Activated T-cell treated with anti-CD3 and anti-CD28 coated beads, Interleukin-2, amount 50 U/mL, for 72 hours (primary cell): Measurements from ENCODE around the gene A2ML1. TPM values are rescaled to one million over a fixed set of nuclear protein-coding genes. Genes with fewer than 3 reads are reported as not detected.
"Not testable (repeated sequence)": the region's sequence is repeated elsewhere in the genome, so short reads cannot be mapped to it uniquely, and the experiment has no call there.

Source experiments
- ATAC-seq, 2 donors: fragments of 150-1000 bp; cut with Tn5 transposase; replicated peaks in 1 of 2; 2 replicates each; pipeline ENCODE4 v1.10.0; 2021; ENCODE audit warnings: moderate library complexity in 2 of 2, mild to moderate bottlenecking in 1 of 2
- DNase-seq, 2 donors: peaks; one replicate each; pipeline ENCODE4 v3.0.0; 2021 to 2022; ENCODE audit warnings: mixed read lengths in 1 of 2
- H3K27ac Mint-ChIP-seq: one replicate; pipeline ENCODE4 v1.8.0; 2022; ENCODE audit warnings: mild to moderate bottlenecking, moderate library complexity, mixed read lengths
- H3K27me3 Mint-ChIP-seq: one replicate; pipeline ENCODE4 v1.8.0; 2022; ENCODE audit warnings: low read depth, mixed read lengths
- H3K36me3 Mint-ChIP-seq, 2 donors: one replicate each; pipeline ENCODE4 v1.8.0; 2022; ENCODE audit warnings: mixed read lengths in 2 of 2, mild to moderate bottlenecking in 1 of 2; ENCODE audit not compliant: insufficient read depth in 2 of 2
- H3K4me1 Mint-ChIP-seq: one replicate; pipeline ENCODE4 v1.8.0; 2022; ENCODE audit warnings: low read depth, mixed read lengths
- H3K4me3 Mint-ChIP-seq, 2 donors: one replicate each; pipeline ENCODE4 v1.8.0; 2022; ENCODE audit warnings: mild to moderate bottlenecking in 2 of 2, mixed read lengths in 2 of 2, moderate library complexity in 2 of 2
- H3K9me3 Mint-ChIP-seq, 2 donors: one replicate each; pipeline ENCODE4 v1.8.0; 2022; ENCODE audit warnings: mixed read lengths in 2 of 2
- total RNA-seq, 2 donors: library from RNA; stranded (reverse); gene quantifications; one replicate each; pipeline ENCODE4 v1.2.3, GENCODE V29; 2022

Gene A2ML1
- total RNA-seq, 2 donors from 2014 or later = not detected

DNA sequence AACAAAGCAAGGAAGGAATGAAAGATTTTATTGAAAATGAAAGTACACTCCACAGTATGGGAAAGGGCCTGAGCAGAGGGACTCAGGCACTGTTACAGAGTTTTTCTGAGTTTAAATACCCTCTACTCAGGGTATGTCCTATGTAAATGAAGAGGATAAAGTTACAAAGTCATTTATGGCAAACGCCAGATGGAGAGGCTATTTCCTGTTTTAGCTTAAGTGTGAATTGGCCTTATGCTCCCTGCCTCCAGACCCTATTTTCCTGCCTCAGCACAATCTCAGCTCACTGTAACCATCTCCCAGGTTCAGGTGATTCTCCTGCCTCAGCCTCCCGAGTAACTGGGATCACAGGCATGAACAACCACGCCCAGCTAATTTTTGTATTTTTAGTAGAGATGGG is 85.1 kb downstream of the A2ML1 start:
- Mint-ChIP-seq H3K4me3 (no peak overlapping the region), H3K36me3 (no peaks in the 10 kb centered on the region), H3K4me1 (no peaks in the 10 kb centered on the region), H3K27ac (no peak overlapping the region), H3K27me3 (no peaks in the 10 kb centered on the region), H3K9me3 (no peaks in the 10 kb centered on the region)
- DNase-seq (no peak), ATAC-seq (no peak)

DNA sequence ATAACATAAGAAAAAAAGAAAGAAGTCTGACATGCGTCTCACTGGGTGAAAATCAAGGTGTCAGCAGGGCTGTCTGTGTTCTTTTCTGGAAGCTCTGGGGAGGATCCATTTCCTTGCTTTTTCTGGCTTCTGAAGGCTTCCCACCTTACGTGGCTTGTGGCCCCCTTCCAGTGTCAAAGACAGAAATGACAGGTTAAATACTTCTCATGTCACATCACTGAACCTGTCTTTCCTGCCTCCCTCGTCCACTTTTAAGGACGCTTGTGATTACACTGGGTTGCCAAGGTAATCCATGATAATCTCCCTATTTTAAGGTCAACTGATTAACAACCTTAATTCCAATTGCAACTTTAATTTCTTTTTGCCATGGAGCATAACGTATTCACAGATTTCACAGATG is 87.3 kb downstream of the A2ML1 start:
- Mint-ChIP-seq H3K27me3 (no peaks in the 10 kb centered on the region), H3K36me3 (peaks cover 2 to 3% of the 10 kb centered on the region in 2 donors), H3K9me3 (no peaks in the 10 kb centered on the region), H3K27ac (no peak overlapping the region), H3K4me1 (peaks cover 17% of the 10 kb centered on the region), H3K4me3 (no peak overlapping the region)
- ATAC-seq = no peak
- no peak for DNase-seq

GRCh38 chr12:8911606-8912268 is 89.3 kb downstream of the A2ML1 start:
- Mint-ChIP-seq H3K4me3 (no peak overlapping the region), H3K27me3 (no peaks in the 10 kb centered on the region), H3K27ac (no peak overlapping the region), H3K9me3 (no peaks in the 10 kb centered on the region), H3K36me3 (peaks cover 2 to 3% of the 10 kb centered on the region in 2 donors), H3K4me1 (peaks cover 17% of the 10 kb centered on the region)
- DNase-seq (no peak), ATAC-seq (no peak)

DNA sequence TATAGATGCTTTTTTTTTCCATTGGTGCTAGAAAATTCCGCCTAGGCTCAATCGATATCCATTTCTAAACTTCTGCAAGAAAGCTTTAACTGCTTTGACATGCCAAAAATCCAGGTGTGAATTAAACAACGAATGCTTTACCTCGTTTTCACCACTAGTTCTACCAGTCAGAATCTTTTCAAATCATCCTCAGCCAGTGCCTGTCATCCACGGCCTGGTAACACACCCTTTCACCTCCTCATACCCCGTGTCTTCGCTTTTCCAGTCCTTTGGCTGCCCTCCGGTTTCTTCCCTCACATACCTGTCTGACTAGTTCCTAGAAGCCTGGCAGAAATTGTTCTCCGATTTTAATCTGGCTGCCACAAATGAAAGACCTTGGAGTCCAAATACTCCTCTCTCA is 90.5 kb downstream of the A2ML1 start:
- peak in 1 of 2 donors; percentile 8 for DNase-seq
- peak overlapping the region; percentile 0 to 89 for H3K4me3 Mint-ChIP-seq
- no peaks in the 10 kb centered on the region for H3K9me3 Mint-ChIP-seq
- no peak for ATAC-seq
- peak overlapping the region; percentile 1 for H3K27ac Mint-ChIP-seq
- peaks cover 17% of the 10 kb centered on the region for H3K4me1 Mint-ChIP-seq
- H3K36me3 Mint-ChIP-seq = peaks cover 2 to 3% of the 10 kb centered on the region in 2 donors
- H3K27me3 Mint-ChIP-seq = no peaks in the 10 kb centered on the region

DNA sequence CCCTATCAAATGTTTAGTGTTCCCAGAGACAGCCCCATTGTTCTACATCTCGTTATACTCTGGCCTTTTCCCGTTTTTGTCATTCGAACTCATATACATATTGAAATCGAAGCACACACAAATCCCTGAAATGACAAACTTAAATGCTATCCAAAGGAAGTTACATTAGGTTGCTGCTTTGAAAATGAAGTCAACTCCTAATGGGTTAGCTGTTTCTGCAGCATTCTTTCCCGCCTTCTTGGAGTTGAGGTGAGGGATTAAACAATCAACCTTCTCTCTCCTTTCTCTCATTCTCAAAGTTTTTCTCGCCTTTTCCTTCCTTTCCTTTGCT is 91.2 kb downstream of the A2ML1 start:
- ATAC-seq = no peak
- Mint-ChIP-seq H3K4me1 (peaks cover 17% of the 10 kb centered on the region), H3K27me3 (no peaks in the 10 kb centered on the region), H3K9me3 (no peaks in the 10 kb centered on the region), H3K4me3 (peak overlapping the region; percentile 89 to 93), H3K36me3 (peaks cover 2 to 3% of the 10 kb centered on the region in 2 donors), H3K27ac (peak overlapping the region; percentile 80)
- DNase-seq = no peak

- not testable (repeated sequence) for H3K27me3 Mint-ChIP-seq, H3K9me3 Mint-ChIP-seq, H3K36me3 Mint-ChIP-seq
- H3K4me3 Mint-ChIP-seq = peak within 1 kb of the TSS; percentile 89 to 93
- peak within 1 kb of the TSS; percentile 80 for H3K27ac Mint-ChIP-seq
- H3K4me1 Mint-ChIP-seq = peaks cover 17% of the 10 kb centered on the region
- DNase-seq = peak; percentile 67
- ATAC-seq = peak; percentile 79 to 82
Measured at GRCh38 chr12:8914033-8914715, 91.8 kb downstream of the A2ML1 start, which contains the start of gene PHC1. Gene PHC1 (plus strand): TSS chr12:8914509. CDS start chr12:8917678, 3,169 bp downstream.

DNA sequence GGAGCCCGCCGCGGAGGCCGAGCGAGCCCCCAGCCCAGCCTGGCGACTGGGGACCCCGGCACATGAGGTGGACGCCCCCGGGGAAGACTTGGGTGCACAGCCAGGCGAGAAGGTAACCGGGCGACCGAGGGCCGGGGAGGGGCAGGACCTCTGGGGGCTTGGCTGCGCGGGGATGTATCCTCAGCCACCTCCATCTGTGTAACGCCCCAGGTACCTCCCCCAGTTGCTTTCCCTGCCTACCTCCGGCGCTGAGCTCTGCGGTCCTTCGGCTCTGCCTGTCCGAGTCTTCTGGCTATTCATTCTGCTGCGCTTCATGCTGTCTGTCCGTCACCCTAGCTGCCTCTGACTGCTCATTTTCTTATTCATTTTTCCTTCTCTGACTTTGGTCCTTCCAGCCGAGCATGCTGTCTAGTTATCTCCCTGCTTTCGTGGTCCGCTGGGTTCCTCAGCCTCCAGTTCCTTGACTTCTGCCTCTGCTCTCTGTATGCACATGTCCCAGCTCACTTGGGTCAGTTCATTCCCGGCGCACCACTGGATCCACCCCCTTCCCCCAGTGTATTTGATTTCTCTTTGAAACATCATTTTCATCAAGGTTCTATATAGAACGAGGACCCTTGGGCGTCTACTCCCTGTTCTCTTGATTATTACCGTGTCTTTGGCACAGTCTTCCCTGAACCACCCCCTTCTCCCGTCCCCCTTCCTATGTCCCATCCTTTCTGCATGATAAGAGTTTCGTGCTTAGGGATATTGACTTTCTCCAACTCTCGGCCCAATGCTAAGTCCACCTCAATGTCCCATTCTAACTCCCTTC is 92.5 kb downstream of the A2ML1 start:
- H3K4me3 Mint-ChIP-seq = no peak overlapping the region
- H3K9me3 Mint-ChIP-seq = no peaks in the 10 kb centered on the region
- ATAC-seq (peak; percentile 88 to 91), DNase-seq (peak; percentile 59 to 63)
- peaks cover 17% of the 10 kb centered on the region for H3K4me1 Mint-ChIP-seq
- no peak overlapping the region for H3K27ac Mint-ChIP-seq
- H3K27me3 Mint-ChIP-seq = no peaks in the 10 kb centered on the region
- H3K36me3 Mint-ChIP-seq = peaks cover 2 to 3% of the 10 kb centered on the region in 2 donors

DNA sequence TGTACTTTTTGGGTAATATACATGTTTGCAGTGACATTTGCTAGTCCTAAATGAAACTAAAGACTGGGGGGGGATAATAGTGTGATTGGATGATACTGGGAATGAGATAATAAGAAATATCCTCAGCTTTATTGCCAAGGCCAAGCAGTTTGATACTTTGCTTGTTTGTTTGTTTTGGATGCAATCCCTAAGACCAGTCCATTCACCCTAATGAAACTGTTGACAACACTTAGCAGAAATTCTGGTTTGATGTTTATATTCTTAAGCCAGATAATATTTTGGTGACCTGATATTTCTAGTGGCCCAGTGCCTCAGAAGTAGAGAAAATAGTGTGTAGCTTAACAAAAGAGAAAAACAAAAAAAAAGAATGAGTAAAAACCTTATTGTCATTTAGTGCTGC is 93.7 kb downstream of the A2ML1 start:
- ATAC-seq (no peak), DNase-seq (no peak)
- no peaks in the 10 kb centered on the region for H3K9me3 Mint-ChIP-seq
- H3K36me3 Mint-ChIP-seq = peaks cover 2 to 3% of the 10 kb centered on the region in 2 donors
- H3K27ac Mint-ChIP-seq = no peak overlapping the region
- H3K4me1 Mint-ChIP-seq = peaks cover 17% of the 10 kb centered on the region
- no peak overlapping the region for H3K4me3 Mint-ChIP-seq
- no peaks in the 10 kb centered on the region for H3K27me3 Mint-ChIP-seq

- Mint-ChIP-seq H3K36me3 (peaks cover 2 to 3% of the 10 kb centered on the region in 2 donors), H3K4me1 (peaks cover 17% of the 10 kb centered on the region), H3K4me3 (no peak overlapping the region), H3K27me3 (no peaks in the 10 kb centered on the region), H3K27ac (no peak overlapping the region), H3K9me3 (no peaks in the 10 kb centered on the region)
- DNase-seq = no peak
- ATAC-seq = no peak
Measured at GRCh38 chr12:8917031-8917430, 94.6 kb downstream of the A2ML1 start.

GRCh38 chr12:8917751-8918150 is 95.3 kb downstream of the A2ML1 start:
- DNase-seq (no peak), ATAC-seq (no peak)
- no peak overlapping the region for H3K4me3 Mint-ChIP-seq
- H3K27ac Mint-ChIP-seq = no peak overlapping the region
- H3K36me3 Mint-ChIP-seq = peaks cover 2 to 3% of the 10 kb centered on the region in 2 donors
- H3K27me3 Mint-ChIP-seq = no peaks in the 10 kb centered on the region
- H3K9me3 Mint-ChIP-seq = no peaks in the 10 kb centered on the region
- H3K4me1 Mint-ChIP-seq = peaks cover 15% of the 10 kb centered on the region

DNA sequence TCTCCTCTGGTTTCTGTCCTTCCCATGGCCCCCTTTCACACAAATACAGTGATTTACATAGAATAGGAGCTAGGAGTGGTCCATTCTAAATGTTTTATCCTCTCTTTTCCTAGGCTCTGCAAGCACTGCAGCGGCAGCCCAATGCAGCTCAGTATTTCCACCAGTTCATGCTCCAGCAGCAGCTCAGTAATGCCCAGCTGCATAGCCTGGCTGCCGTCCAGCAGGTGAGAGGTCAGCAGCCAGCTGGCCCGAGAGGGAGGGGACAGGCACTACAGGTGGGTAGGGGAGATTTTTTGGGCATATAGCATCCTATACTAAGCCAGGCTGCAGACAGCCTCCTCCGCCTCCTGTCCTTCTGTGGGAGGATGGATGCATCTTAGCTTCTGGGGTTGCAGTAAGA is 97.2 kb downstream of the A2ML1 start:
- H3K36me3 Mint-ChIP-seq, H3K9me3 Mint-ChIP-seq, DNase-seq, H3K4me1 Mint-ChIP-seq, H3K4me3 Mint-ChIP-seq, H3K27me3 Mint-ChIP-seq, H3K27ac Mint-ChIP-seq, ATAC-seq: not testable (repeated sequence)

GRCh38 chr12:8922544-8922943 is 100.1 kb downstream of the A2ML1 start:
- Mint-ChIP-seq H3K9me3 (no peaks in the 10 kb centered on the region), H3K27ac (no peak overlapping the region), H3K27me3 (no peaks in the 10 kb centered on the region), H3K4me1 (no peaks in the 10 kb centered on the region), H3K36me3 (no peaks in the 10 kb centered on the region), H3K4me3 (no peak overlapping the region)
- peak in 1 of 2 donors; percentile 2 for DNase-seq
- no peak for ATAC-seq
